Stimulated activated CD8-positive, alpha-beta memory T cell treated with anti-CD3 and anti-CD28 coated beads, Interleukin-4, amount 100 ng/mL, for 24 hours (primary cell): ENCODE data around the gene SCD.
"Not testable (repeated sequence)": the region's sequence is repeated elsewhere in the genome, so short reads cannot be mapped to it uniquely, and the experiment has no call there.

Experiments used
- DNase-seq: peaks from one replicate; pipeline ENCODE4 v3.0.0-alpha.2; 2020; ENCODE audit warnings: low read depth

The SCD gene

DNA sequence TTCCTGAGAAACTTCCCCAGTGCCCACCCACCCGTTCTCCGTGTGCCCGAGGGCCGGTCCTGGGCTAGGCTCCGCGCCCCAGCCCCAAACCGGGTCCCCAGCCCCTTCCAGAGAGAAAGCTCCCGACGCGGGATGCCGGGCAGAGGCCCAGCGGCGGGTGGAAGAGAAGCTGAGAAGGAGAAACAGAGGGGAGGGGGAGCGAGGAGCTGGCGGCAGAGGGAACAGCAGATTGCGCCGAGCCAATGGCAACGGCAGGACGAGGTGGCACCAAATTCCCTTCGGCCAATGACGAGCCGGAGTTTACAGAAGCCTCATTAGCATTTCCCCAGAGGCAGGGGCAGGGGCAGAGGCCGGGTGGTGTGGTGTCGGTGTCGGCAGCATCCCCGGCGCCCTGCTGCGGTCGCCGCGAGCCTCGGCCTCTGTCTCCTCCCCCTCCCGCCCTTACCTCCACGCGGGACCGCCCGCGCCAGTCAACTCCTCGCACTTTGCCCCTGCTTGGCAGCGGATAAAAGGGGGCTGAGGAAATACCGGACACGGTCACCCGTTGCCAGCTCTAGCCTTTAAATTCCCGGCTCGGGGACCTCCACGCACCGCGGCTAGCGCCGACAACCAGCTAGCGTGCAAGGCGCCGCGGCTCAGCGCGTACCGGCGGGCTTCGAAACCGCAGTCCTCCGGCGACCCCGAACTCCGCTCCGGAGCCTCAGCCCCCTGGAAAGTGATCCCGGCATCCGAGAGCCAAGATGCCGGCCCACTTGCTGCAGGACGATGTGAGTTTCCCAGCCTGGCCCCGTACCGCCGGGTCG lies at the start of gene SCD:
Gene SCD, plus strand, starts transcription at position 469 of the 803 bp plus-strand sequence. Its CDS starts 272 bp downstream, at position 741.
- peak; percentile 71 for DNase-seq

DNA sequence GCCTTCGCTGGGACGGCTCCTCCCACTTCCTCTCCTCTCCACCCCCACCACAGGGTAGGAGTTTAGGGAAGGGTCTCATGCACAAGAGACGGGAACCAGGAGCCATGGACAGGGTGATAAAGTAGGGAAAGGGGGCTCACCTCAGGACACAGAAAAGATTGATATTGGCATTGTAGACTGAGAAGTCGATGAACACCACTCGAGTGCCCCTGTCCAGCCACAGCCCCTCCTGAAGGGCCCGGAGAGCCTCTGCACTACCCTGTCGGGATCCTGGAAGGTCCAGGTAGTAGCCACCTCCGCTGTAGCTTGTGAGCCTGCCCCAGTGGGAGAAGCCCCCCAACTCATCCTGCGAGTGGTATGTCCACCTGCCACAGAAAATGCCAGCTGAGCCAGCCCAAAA lies 49.8 kb upstream of the SCD start:
- no peak for DNase-seq

DNA sequence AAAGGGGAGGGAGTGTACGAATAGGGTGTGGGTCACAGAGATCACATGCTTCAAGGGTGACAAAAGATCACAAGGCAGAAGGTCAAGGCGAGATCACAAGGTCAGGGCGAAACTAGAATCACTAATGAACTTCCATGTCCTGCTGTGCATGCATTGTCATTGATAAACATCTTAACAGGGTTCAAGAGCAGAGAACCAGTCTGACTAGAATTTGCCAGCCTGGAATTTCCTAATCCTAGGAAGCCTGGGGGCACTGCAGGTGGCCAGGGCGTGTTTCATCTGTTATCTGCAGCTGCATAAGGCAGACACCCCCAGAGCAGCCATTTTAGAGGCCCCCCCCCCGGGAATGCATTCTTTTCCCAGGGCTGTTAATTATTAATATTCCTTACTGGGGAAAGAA lies 45.9 kb upstream of the SCD start:
- DNase-seq, result not testable (repeated sequence)

DNA sequence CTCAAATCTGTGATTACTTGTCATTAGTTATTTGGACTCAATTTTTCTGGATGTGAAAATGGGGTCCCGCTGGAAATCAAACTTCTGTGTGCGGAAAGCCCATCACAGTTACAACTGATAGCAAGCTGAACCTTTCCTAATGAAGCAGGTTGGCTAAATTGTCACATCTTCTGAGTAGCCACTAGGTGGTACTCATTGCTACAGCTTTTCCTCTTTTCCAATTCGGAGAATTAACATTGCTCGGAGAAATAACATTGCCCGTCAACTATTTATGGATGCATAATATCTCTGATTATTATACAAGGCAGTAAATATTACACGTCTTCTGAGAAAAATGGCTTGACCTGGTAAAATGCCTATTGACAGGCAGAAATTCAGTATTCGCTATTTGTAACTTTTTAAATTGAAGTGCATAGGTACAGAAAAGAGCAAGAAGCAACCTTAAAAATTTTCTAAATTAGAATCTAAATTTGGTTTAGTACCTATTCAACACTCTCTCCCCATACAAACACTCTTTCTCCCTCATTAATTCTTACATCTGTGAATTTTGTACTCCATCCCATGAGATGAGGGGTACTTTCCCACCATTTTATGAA lies 43.2 kb upstream of the SCD start:
- no peak for DNase-seq

DNA sequence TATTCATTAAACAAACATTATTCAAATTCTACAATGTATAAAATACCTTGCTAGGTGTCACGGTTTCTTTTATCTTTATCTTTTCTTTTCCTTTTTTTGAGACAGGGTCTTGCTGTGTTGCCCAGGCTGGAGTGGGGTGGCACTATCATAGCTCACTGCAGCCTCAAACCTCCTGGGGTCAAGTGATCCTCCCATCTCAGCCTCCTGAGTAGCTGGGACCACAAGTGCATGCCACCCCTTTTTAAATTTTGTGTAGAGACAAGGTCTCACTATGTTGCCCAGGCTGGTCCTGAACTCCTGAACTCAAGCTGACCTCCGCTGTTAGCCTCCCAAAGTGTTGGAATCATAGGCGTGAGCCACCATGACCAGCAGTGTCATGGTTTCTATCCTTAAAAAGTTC lies 42.6 kb upstream of the SCD start:
- no peak for DNase-seq

DNA sequence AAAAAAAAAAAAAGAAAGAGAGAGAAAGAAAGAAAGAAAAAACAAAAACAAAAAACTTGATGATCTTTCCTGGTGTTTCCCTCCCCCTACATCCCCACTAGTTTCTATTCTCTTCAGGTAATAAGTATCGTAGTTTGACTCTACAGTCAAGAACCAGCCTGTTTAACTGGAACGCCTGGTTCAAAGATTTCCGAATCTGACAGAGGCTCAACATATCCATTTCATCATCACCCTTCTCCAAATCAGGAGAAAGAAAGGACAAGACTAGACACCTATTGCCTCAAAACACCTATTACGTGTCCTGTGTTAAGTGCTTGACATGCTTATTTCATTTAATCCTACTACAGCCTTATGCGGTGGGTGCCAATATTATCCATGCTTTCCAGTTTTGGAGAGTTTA lies 40.2 kb upstream of the SCD start:
- no peak for DNase-seq

DNA sequence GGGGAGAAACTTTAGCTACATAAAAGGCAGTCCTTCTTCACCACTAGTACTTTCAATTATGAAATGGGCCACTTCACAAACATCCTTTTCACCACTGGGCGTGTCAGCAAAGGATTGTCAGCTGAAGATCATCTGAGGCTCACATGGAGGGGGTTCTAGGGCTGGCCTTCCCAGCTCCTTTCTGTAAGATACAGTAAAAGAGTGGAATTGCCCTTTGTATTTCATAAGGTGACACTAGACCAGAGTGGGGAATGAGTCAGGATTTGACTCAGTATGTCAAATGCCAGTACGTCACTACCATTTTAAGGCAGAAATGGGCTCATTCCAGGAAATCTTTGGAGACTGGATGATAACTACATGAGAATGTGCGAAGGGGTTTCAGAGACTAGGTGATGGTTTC lies 39.3 kb upstream of the SCD start:
- DNase-seq, result no peak

DNA sequence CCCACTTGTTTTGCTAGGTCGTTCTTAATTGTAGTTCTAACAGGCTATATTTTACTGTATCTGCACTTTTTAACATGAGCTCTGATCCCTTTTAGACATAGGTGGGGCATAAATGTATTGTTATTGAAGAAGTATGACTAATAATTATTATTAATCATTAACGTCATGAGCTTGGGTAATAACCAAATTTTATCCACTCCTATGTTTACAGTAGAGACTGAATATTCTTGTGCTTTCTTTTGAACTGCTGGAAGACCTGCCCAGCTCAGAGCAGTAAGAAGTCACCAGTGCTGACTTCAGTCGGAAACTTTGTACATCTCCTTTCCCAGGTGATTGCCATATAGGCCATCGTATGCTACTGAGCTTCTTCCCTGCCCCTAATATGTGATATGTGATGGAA lies 35.7 kb upstream of the SCD start:
- DNase-seq, result no peak

DNA sequence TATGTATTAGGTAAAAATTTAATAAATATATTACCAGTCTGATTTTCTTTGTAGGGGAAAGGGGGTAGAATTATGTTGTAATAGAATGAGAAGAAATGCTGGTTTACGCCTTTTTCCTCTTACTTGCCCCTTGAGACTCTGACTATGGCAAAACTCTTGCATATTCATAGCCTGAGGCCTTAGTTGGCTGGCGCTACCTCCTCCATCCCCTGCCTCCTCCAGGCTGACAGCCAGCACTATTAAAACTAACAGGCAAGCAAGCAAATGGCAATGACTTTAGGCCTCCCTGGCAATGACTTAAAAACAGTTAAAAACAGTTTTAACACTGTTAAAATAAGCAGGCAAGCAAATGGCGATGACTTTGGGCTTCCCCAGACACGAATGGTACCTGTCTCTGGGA lies 31.4 kb upstream of the SCD start:
- DNase-seq, result no peak

DNA sequence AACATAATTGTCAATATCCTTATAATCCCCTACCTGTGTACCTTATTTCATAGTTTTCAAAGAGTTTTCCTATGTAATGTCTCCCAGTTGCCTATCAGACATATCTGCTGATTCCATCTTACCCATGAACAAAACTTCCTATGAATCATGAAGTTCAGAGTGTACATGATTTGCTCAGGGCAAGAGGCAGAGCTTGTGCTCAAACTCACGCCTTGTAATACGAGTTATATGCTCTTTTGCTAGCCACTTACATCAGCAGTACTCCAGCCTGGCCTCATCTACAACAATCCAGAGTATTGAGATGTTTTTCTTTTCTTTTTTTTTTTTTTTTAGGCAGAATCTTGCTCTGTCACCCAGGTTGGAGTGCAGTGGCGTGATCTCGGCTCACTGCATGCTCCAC lies 28.8 kb upstream of the SCD start:
- DNase-seq, result no peak

DNA sequence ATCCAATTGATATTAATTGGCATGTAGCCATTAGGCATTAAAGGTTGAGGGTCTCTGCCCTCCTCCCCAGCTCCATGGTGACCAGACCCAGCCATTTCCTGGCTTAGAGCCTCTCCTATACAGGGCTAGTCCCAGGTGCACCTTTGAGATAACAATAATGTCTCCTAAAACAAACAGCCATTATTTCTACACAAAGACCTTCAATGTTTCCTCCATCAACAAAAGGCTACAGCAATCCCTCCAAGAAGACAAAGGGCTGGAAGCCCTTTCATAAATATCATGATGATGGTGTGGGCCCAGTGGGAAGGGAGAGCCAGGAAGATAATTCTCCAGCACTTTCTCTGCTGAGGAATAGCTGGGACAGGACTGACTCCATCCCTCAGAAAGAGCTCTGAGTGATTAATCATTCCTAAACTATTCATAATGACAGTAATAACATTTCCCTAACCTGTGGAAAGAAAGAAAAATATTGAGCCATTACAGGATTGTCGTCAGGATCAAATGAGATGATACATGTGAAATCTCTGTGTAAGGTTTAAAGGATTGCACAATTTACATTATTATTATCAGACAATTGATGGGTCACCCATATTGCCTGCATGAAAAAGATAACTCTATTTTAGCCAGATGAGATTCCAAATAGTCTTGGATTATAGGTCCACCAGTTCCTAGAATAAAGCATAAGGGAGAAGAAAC lies 27.2 kb upstream of the SCD start:
- no peak for DNase-seq

DNA sequence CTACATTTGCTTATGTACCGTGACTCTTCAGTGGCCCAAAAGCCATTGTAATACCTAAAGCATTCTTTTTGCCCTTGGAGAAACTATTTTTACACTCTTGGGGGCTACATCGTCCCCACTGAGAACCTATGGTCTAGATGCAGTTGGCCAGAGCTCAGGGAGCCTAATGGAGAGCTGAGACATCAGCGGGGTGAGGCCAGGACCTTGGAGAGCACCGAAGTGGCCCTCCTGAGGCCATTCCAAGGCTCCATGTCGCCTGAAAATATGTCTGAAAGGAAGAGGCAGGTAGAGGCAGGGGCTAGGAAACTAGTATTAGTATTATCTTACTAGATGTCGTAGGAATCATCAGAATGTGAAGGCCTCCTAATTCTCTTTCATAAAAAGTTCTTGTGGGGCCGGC lies 21.9 kb upstream of the SCD start:
- DNase-seq, result no peak

DNA sequence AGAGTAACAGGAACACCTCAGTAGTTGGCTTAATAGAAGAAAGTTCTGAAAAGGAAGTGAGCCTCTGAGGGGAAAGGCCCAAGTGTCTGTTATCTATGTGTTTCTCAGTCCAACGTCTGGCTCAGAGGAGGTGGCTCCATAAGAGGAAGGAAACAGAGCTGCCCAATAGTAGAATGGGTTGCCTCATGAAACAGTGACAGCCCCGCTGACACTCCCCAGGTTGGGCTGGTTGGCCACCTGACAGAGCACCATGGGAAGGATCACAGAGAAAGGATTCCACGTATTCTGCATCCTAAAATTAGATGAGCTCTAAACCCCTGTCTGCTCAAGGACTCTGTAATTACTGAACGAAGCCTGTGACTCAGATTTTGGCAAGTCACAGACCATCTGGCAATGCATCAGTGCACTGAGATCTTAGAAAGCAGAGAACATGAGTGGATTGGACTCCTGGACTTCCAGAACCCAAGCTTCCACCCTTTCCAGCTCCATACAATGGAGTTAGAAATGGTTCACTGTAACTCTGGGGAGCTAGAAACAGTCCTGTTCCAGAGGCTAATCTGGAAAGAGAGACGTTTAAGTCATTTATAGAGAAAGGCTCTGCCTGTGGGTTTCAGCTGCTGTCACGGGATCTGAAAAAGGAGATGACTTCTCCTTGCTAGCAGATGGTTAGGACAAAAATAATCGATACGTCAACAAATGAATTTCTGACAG lies 19.9 kb upstream of the SCD start:
- DNase-seq, result no peak

DNA sequence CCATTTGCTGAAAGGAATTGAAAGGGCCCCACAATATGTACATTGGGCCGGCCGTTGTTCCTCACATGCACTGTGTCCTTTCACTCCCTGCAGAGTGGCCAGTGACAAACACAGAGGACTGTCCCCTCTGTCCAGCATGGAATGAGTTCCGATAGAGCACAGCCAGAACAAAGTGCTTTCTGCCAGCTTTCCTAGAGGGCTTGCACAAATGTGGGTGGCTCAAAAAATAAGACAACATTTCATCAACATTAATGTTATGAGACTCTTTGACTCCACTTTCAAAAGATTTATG lies 19.4 kb upstream of the SCD start:
- no peak for DNase-seq

DNA sequence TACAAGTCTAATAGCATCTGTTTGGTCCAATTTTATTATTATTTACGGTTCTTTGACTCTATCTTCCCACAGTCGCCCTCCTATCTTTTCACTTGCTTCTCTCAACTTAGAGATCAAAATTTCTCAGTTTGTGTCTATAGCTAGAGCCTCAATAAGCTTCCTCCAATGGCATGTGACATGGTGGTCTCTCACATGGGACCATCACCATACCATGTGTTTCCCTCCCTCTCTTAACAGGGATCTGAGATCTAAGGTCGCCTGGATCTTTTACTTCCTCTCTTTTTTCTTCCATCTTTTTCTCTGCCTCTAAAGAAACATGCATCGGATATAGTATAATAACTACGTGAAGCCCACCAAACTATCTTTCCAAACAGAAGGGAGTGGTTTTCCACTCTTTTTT lies 18.8 kb upstream of the SCD start:
- DNase-seq, result no peak

DNA sequence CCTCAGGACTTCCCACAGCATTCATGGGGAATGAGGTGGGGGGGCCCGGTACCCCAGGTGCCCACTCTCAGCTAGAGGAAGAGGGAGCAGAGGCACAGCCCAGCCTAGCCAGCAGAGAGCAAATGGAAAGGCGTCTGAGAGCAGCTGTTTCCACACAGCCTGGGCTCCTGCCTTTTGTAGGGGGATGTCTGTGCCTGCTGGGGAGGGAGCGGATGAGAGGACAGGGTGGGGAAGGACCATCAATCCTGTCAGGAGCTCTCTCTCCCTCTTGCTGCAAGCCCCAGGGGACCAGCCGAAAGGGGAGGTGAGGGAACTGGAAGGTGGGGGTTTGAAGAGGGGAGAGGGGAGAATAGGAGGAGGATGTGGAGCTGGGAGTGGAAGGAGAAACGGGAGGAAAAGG lies 17.0 kb upstream of the SCD start, which contains the start of gene PKD2L1:
Gene PKD2L1, minus strand, starts transcription at position 150 of the 400 bp plus-strand sequence. Its CDS starts 125 bp downstream, at position 25.
- DNase-seq, result no peak

DNA sequence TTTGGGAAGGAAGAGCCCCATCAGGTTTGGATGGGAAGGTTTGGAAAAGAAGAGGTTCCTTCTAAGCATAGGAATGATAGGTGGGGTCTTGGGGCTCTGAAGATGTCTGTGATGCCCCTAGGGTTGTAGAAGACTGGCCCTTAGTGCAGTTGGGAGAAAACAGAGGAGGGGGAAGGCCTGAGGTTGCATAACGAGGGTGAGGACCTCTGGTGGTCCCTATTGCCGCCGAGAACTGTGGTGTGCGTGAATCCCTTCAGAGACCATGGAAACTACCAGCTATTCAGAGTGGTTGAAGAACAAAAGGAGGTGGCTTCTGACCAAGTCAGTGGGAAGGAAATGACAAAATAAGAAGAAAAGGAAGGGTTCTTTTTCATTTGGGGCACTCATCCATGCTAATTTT lies 13.9 kb upstream of the SCD start:
- DNase-seq, result no peak

DNA sequence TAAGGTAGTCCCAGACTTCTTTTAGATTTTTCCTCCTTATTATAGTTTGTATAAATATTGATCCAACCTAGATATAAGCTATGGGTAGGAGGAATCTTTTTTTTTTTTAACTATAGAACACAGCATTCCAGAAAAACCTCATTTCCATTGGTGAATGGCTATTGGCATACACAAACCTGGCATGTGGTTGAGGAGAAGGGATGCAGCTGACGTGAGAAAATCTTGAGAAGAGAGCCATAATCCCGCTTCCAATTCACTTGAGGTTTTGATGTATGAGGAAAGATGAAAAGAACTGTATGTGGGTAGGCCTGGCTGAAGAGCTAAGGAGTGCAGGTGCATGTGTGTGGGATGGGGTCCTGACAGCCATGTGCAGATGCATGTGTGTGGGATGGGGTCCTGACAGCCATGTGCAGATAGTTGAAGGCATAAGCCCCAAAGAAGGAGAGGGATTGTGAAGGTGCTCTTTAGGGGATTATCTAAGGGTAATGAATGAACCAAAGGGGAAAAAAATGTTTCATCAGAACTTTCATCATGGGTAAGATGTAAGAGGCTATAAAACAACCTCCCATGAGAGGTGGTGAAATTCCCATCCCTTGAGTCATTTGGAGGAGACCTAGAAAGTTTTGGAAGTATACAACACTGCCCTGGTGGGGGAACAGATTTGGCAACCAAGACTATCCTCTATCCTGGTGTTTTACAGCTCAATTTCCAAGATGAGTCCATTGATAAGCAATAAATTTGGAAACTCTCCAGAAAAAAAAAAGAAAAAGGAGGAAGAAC lies 13.2 kb upstream of the SCD start:
- DNase-seq, result no peak

DNA sequence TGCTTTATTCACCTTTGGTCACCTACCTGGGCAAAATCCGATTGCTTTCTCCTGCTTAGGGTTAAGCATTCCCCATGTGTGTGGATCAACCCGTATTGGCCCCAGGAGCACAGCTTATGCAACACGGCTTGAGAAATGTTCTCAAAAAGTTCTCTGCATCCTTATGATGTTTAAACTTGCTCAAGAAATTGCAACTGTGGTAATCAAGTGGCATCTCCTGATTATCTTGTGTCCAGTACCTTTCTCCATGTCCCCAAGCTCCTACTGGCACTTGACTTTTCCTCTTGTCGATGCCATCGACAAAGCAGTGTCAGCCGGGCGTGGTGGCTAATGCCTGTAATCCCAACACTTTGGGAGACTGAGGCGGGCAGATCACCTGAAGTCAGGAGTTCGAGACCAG lies 12.3 kb upstream of the SCD start:
- no peak for DNase-seq

DNA sequence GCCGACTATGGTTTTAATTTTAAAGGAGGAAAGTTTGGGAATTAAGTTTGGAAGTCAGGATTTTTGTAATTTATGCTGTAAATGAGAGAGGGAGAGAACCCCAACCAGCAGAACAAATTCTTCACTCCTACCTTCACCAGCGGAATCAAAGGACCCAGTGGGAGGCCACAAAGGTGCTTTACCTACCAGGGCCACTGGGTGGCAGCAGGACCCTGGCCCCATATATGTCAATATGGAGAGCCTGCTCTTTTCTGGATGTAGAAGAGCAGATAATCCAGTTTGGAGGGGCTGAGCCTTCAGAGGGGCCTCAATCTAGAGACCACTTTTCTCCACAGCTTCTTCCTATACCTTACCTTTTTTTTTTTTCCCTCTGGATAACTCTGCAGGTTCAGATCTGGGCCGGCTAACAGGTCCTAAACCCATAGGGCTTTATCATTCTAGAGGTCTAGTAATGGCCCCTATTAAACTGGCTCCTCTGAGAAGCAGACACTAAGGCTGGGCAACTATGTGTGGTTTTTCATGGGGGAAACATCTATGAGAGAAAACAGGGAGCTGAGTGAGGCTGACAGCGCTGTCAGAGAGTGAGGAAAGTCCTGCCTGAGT lies 8.5 kb upstream of the SCD start:
- peak; percentile 63 for DNase-seq

DNA sequence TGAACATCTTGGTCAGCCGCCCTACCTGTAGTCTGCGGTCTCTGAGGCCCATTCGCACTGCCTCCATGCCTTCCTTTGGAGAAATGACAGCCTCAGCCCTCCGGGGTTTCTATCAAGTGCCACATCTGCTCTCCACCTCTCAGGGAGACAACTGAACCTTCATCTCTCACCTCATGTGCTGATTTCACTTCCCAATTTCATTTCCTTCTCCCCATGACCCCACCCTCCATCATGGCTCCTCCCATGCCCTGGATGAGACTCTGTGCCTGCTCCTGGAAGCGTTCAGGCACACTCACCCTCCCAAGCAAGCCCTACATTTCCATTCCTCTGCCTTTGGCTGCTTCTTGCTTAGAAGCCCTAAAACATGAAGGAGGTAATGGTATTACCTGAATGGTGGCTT lies 7.8 kb upstream of the SCD start:
- DNase-seq, result no peak
